Sigmoid colon (tissue), 7 donors: ENCODE results near the gene GALNS. TPM values are rescaled to one million over a fixed set of nuclear protein-coding genes. Genes with fewer than 3 reads are reported as not detected.

Source experiments
- DNase-seq: peaks from one replicate; pipeline ENCODE4 v3.0.0-alpha.2; 2019
- H3K27ac ChIP-seq, 4 donors: fragments of 200-600 bp; sonication (generic); one replicate each; pipeline ENCODE4 v1.5.1; 2016 to 2019; ENCODE audit warnings: mild to moderate bottlenecking in 1 of 4
- H3K27me3 ChIP-seq, 3 donors: fragments of 200-600 bp; sonication (generic); one replicate each; pipeline ENCODE4 v1.5.1; 2019; ENCODE audit warnings: mild to moderate bottlenecking in 1 of 3
- H3K36me3 ChIP-seq, 4 donors: fragments of 200-600 bp; sonication (generic); one replicate each; pipeline ENCODE4 v1.5.1; 2016 to 2019
- H3K4me1 ChIP-seq, 4 donors: fragments of 200-600 bp; sonication (generic); one replicate each; pipeline ENCODE4 v1.5.1; 2017 to 2019
- H3K4me3 ChIP-seq, 4 donors: fragments of 200-600 bp; sonication (generic); one replicate each; pipeline ENCODE4 v1.5.1; 2017 to 2019; ENCODE audit warnings: mild to moderate bottlenecking in 2 of 4, moderate library complexity in 1 of 4
- H3K9me3 ChIP-seq, 4 donors: fragments of 200-600 bp in 3 of 4; sonication (generic) in 3 of 4; one replicate each; pipeline versions ENCODE4 v1.5.1 to v1.6.1; 2013 to 2019
- EP300 ChIP-seq, 4 donors: sonication (generic); formaldehyde crosslinking; IDR thresholded peaks; one replicate each; pipeline ENCODE4 v1.6.1; 2017; ENCODE audit warnings: antibody characterized with exemption in 4 of 4
- POLR2A ChIP-seq, 2 donors: fragments of 450-650 bp; IDR thresholded peaks; one replicate each; pipeline ENCODE4 v1.6.1; 2016; ENCODE audit warnings: antibody characterized with exemption in 2 of 2, mild to moderate bottlenecking in 2 of 2, moderate library complexity in 2 of 2
- POLR2AphosphoS5 ChIP-seq, 4 donors: sonication (generic); formaldehyde crosslinking; IDR thresholded peaks; one replicate each; pipeline ENCODE4 v1.6.1; 2017; ENCODE audit warnings: antibody characterized with exemption in 4 of 4
- WGBS, 2 donors: extraction: QIAGEN DNeasy Blood & Tissue Kit; methylation state at CpG; one replicate each; pipeline ENCODE4 v1.1.7; 2013; 5-methylcytosine and 5-hydroxymethylcytosine counted together
- intact Hi-C: fragments of 100-400 bp; cut with DNase I; formaldehyde crosslinking; loops from one replicate; pipeline ENCODE4 v1.15.1; 2023
- polyA plus RNA-seq, 3 donors: library from polyadenylated mRNA; stranded (reverse); fragments of 200-250 nt; gene quantifications; one replicate each; pipeline ENCODE4 v1.2.3, GENCODE V29; 2013
- total RNA-seq, 4 donors: library from RNA; depleted of rRNA; stranded (reverse); fragments of >200 nt; gene quantifications; one replicate each; pipeline ENCODE4 v1.1.0, GENCODE V29; 2016
- TF ChIP-seq, protein P1 (sequence below), 4 experiments: fragments of 450-650 bp in 3 of 4; fragments of 200-600 bp in 1 of 4; IDR thresholded peaks; one replicate each; pipeline ENCODE4 v1.5.1; 2016 to 2019; ENCODE audit warnings: antibody characterized with exemption in 4 of 4, mild to moderate bottlenecking in 3 of 4, moderate library complexity in 2 of 4
- donor health status: healthy with polysubstance abuse.
- donor health status: Bipolar disorder and iron deficiency.
- donor health status: healthy.

The GALNS gene, protein sequence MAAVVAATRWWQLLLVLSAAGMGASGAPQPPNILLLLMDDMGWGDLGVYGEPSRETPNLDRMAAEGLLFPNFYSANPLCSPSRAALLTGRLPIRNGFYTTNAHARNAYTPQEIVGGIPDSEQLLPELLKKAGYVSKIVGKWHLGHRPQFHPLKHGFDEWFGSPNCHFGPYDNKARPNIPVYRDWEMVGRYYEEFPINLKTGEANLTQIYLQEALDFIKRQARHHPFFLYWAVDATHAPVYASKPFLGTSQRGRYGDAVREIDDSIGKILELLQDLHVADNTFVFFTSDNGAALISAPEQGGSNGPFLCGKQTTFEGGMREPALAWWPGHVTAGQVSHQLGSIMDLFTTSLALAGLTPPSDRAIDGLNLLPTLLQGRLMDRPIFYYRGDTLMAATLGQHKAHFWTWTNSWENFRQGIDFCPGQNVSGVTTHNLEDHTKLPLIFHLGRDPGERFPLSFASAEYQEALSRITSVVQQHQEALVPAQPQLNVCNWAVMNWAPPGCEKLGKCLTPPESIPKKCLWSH
- total RNA-seq (10 to 100 TPM in 3 of 4 donors, 1 to 10 TPM in 1; 6.7 to 50.4 (median 11.4) TPM), polyA plus RNA-seq (10 to 100 TPM in 1 of 3 donors, 1 to 10 TPM in 2; 6.2 to 32.4 (median 9.0) TPM)

DNA sequence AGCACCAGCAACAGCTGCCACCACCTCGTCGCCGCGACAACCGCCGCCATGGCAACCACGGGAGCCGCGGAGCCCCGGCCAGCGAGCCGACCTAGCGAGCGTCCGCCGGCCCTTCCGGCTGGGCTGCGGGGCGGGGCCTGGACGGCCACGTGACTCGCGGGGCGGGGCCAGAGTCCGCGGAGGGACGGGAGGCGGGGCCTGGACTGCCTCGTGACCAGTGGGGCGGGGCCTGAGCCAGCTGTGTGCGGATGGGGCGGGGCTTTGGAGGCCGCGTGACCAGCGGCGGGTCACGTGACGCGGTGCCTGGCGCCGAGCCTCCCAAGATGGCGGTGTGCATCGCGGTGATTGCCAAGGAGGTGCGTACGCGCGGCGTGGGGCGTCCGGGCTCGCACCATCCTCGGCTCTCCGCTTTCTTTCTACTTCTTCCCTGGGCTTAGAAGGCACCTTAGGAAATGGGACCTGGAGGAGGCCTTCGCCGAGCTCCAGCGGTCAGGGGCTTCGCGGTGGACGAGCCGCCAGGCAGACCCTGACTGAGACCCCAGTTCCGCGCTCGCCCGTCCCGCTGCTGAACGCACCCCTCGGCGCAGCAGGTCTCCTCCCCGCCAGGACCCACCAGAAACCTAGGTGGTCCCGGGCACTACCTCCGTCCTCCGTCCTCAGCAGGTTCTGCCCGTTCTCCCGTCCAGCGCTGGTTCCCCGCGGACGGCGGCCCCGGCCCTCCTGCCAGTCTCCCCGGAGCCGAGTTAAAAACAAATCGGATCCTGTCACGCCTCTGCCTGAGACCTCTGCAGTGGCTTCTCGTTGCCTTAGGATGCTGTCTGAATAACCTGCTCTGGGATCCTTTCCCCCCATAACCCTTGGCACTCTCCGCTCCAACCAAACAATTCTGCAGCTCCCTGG, at the start of gene GALNS, which contains the start of gene TRAPPC2L:
GALNS (minus strand) TSS at position 120 of the 900 bp plus-strand sequence; CDS start at position 50, 70 bp downstream.
TRAPPC2L (plus strand) TSS at position 300 of the 900 bp plus-strand sequence; CDS start at position 324, 24 bp downstream.
- intact Hi-C loops = loop anchor here (1.0 to 5.0 kb wide), 3 partner anchors 46 to 360 kb away; partner anchors contain the start of genes APRT and ZNF778
- peak within 1 kb of the TSS; percentile 77 to 88 (median 82) for H3K27ac ChIP-seq
- peak within 1 kb of the TSS; percentile 70 to 95 (median 80) for H3K4me3 ChIP-seq
- 0% methylated on average over 87 of the region's 87 CpGs for WGBS, 2 donors
- peak; percentile 82 to 95 (median 93) for TF ChIP-seq POLR2AphosphoS5 (IDR thresholded peaks at IDR 0.05)
- peak; percentile 25 to 65 for TF ChIP-seq POLR2A (IDR thresholded peaks at IDR 0.05)
- TF ChIP-seq EP300 (IDR thresholded peaks at IDR 0.05) = no peak
- TF ChIP-seq, protein P1, sequence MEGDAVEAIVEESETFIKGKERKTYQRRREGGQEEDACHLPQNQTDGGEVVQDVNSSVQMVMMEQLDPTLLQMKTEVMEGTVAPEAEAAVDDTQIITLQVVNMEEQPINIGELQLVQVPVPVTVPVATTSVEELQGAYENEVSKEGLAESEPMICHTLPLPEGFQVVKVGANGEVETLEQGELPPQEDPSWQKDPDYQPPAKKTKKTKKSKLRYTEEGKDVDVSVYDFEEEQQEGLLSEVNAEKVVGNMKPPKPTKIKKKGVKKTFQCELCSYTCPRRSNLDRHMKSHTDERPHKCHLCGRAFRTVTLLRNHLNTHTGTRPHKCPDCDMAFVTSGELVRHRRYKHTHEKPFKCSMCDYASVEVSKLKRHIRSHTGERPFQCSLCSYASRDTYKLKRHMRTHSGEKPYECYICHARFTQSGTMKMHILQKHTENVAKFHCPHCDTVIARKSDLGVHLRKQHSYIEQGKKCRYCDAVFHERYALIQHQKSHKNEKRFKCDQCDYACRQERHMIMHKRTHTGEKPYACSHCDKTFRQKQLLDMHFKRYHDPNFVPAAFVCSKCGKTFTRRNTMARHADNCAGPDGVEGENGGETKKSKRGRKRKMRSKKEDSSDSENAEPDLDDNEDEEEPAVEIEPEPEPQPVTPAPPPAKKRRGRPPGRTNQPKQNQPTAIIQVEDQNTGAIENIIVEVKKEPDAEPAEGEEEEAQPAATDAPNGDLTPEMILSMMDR (IDR thresholded peaks at IDR 0.05) = no peak
- no peaks in the 10 kb centered on the region for H3K27me3 ChIP-seq
- H3K36me3 ChIP-seq = peaks cover 20 to 37% (median 22%) of the 10 kb centered on the region in 4 donors
- DNase-seq = peak; percentile 99
- H3K4me1 ChIP-seq = peaks cover 0 to 27% (median 20%) of the 10 kb centered on the region in 4 donors
- no peaks in the 10 kb centered on the region for H3K9me3 ChIP-seq

DNA sequence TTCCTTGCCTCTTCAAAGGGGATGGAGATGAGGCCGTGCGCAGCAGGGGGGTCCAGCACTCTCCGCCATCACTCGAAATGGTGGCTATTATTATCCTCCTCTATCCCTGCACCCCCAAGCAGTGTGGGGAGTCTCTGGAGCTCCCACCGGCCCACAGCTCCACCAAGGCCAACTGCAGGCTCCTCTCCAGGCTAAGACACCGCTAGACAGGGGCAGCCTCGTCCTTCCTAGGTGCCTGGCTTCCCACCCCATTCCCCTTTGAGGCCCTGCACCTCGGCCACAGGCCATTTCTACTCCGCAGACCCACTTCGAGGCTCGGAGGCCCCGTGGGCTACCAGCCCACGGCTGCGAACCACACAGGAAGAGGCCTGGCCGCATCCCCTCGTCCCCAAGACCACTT, 49.3 kb upstream of the GALNS start:
- no peaks in the 10 kb centered on the region for H3K9me3 ChIP-seq
- H3K4me3 ChIP-seq = no peak overlapping the region
- intact Hi-C loops = no loop called here
- H3K4me1 ChIP-seq = peaks cover 0 to 4% (median under 1%) of the 10 kb centered on the region in 4 donors
- peaks cover 0 to 13% (median 2%) of the 10 kb centered on the region in 3 donors for H3K27me3 ChIP-seq
- WGBS, 2 donors = 77 to 86% methylated on average over 16 of the region's 16 CpGs
- H3K27ac ChIP-seq = no peak overlapping the region
- TF ChIP-seq EP300 (IDR thresholded peaks at IDR 0.05) = no peak
- TF ChIP-seq, protein P1 (IDR thresholded peaks at IDR 0.05) = no peak
- no peak for TF ChIP-seq POLR2A (IDR thresholded peaks at IDR 0.05)
- no peak for TF ChIP-seq POLR2AphosphoS5 (IDR thresholded peaks at IDR 0.05)
- H3K36me3 ChIP-seq = no peaks in the 10 kb centered on the region
- no peak for DNase-seq

DNA sequence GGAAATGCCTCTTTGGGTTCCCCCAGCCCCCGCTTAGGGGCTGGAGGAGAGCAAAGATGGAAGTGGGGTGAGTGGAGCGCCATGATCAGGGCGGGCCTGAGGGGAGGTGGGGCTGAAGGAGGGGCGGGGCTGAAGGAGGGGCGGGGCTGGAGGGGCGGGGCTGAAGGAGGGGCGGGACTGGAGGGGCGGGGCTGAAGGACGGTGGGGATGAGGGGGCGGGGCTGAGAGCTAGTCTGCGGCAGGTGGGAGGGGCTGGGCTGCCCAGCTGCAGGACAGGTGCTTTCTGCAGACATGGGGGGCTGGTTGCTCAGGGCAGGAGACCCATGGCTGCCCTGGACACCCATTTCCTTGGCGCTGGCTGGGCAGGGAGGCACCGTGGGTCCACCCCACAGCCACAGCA, 48.8 kb upstream of the GALNS start:
- Histone ChIP-seq H3K27ac (no peak overlapping the region), H3K36me3 (no peaks in the 10 kb centered on the region), H3K27me3 (peaks cover 0 to 10% (median 0%) of the 10 kb centered on the region in 3 donors), H3K4me1 (no peaks in the 10 kb centered on the region), H3K9me3 (no peaks in the 10 kb centered on the region), H3K4me3 (no peak overlapping the region)
- TF ChIP-seq POLR2AphosphoS5 (IDR thresholded peaks at IDR 0.05) (no peak), POLR2A (IDR thresholded peaks at IDR 0.05) (no peak), EP300 (IDR thresholded peaks at IDR 0.05) (no peak)
- TF ChIP-seq, protein P1 (IDR thresholded peaks at IDR 0.05) = no peak
- 28 to 55% methylated on average over 13 of the region's 13 CpGs for WGBS, 2 donors
- DNase-seq = no peak
- intact Hi-C loops = no loop called here

DNA sequence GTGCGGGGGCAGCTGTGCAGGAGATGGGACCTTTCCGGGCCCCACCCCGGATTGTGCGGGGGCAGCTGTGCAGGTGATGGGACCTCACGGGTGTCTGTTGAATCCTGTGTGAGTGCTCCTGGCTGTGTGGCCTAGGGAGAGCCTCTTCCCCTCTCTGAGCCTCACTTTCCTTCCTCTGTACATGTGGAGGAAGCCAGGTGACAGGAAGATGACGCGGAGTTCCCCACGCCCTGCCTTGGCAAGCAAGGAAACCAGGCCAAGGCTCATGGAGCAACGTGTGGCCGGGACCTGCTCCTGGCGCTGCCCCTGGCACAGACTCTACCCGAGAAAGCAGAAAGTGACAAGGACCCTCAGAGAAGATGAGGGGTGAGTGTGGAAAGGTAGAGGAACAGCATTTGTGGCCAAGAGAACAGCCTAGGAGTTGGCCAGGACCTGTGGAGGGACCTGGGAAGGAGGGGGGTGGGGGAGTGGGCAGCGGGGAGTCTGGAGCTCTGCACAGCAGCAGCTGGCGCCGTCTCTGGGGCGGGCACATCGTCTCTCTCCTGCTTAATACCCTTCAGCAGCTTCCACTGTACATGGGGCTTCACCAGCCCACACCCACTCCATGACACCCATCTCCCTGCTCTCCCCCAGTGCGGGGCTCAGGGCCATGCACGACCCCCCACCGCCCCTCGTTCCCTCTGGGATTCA, 48.1 kb upstream of the GALNS start:
- TF ChIP-seq POLR2AphosphoS5 (IDR thresholded peaks at IDR 0.05) (no peak), EP300 (IDR thresholded peaks at IDR 0.05) (no peak)
- TF ChIP-seq, protein P1 (IDR thresholded peaks at IDR 0.05) = no peak
- no peaks in the 10 kb centered on the region for H3K36me3 ChIP-seq
- H3K27me3 ChIP-seq = peaks cover 0 to 6% (median 0%) of the 10 kb centered on the region in 3 donors
- H3K4me1 ChIP-seq = no peaks in the 10 kb centered on the region
- DNase-seq = no peak
- H3K9me3 ChIP-seq = no peaks in the 10 kb centered on the region
- H3K27ac ChIP-seq = no peak overlapping the region
- intact Hi-C loops = no loop called here
- 58 to 80% methylated on average over 21 of the region's 21 CpGs for WGBS, 2 donors
- H3K4me3 ChIP-seq = no peak overlapping the region
